AG09309 (cell line): ENCODE data around the gene PIK3CA.

ENCODE experiments used
- DNase-seq: peaks from one replicate; pipeline ENCODE4 v3.0.0-alpha.2; 2010; ENCODE audit warnings: low read depth
- H3K4me3 ChIP-seq: 2 replicates; pipeline ENCODE4 v1.5.1; 2011; ENCODE audit warnings: mild to moderate bottlenecking, low read depth, low read length, moderate library complexity; ENCODE audit not compliant: control insufficient read depth
- CTCF ChIP-seq: IDR thresholded peaks from 2 replicates; pipeline ENCODE4 v1.5.1; 2011; ENCODE audit warnings: mild to moderate bottlenecking, low read depth, low read length, inconsistent platforms; ENCODE audit not compliant: insufficient read depth, control insufficient read depth; ENCODE audit errors: missing control alignments

The PIK3CA gene

GRCh38 chr3:179168918-179169317 is 20.8 kb downstream of the PIK3CA start:
- no peak overlapping the region for H3K4me3 ChIP-seq
- TF ChIP-seq CTCF = no peak
- DNase-seq = no peak

- DNase-seq = no peak
- no peak overlapping the region for H3K4me3 ChIP-seq
- no peak for TF ChIP-seq CTCF
Observed at GRCh38 chr3:179172546-179172945, 24.4 kb downstream of the PIK3CA start.

GRCh38 chr3:179174316-179174715 is 26.2 kb downstream of the PIK3CA start:
- DNase-seq = no peak
- H3K4me3 ChIP-seq = no peak overlapping the region
- TF ChIP-seq CTCF = no peak

GRCh38 chr3:179174898-179175297 is 26.7 kb downstream of the PIK3CA start:
- no peak for TF ChIP-seq CTCF
- no peak for DNase-seq
- H3K4me3 ChIP-seq = no peak overlapping the region

GRCh38 chr3:179175358-179175757 is 27.2 kb downstream of the PIK3CA start:
- no peak overlapping the region for H3K4me3 ChIP-seq
- no peak for DNase-seq
- no peak for TF ChIP-seq CTCF

- no peak overlapping the region for H3K4me3 ChIP-seq
- DNase-seq = no peak
- TF ChIP-seq CTCF = no peak
Observed at GRCh38 chr3:179177611-179178010, 29.5 kb downstream of the PIK3CA start.

GRCh38 chr3:179179256-179179655 is 31.1 kb downstream of the PIK3CA start:
- no peak for TF ChIP-seq CTCF
- no peak overlapping the region for H3K4me3 ChIP-seq
- no peak for DNase-seq
